Measurements from ENCODE around the gene ZNF862. TPM values are rescaled to one million over a fixed set of nuclear protein-coding genes. Genes with fewer than 3 reads are reported as not detected.

ZNF862 gene
- total and polyA plus RNA-seq, 2 of the 8 experiments (the other 6 are each of a cell fraction or from before 2014, with no cell fraction given), result 1.8 to 3.9 TPM

DNA sequence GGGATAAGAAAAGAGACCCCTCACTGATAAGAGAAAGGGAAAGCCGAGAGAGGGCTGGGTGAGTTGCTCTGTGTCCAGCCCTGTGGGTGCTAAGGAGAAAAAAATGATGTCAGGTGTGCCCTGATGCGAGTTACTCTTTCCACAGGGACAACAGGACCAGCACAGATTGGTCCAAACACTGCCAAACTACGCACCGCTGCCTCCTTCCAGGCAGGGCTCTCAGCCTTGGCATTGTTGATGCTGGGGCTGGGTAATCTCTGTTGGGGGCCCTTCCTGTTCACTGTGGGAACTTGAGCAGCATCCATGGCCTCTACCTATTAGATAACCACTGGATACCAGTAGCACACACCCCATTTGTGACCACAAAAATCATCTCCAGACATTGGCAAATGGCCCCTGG lies 25.3 kb downstream of the ZNF862 start:
- H3K79me2 ChIP-seq (ENCODE audit: control insufficient read depth in 1 of 2, insufficient read depth in 2 of 2, low read length in 2 of 2), result no peaks in the 10 kb centered on the region
- no peak overlapping the region for H4K5ac ChIP-seq (ENCODE audit: insufficient read length, low read depth, low read length)
- no peak overlapping the region for H2BK120ac ChIP-seq (replicated peaks; ENCODE audit: low read depth, low read length)
- FAIRE-seq, result no peak
- no peak overlapping the region for H3K23ac ChIP-seq (ENCODE audit: insufficient read length)
- H2BK5ac ChIP-seq (ENCODE audit: low read depth, low read length), result no peak overlapping the region
- no peak overlapping the region for H3K4me3 ChIP-seq (ENCODE audit: extremely low read depth in 1 of 4, insufficient read depth in 2 of 4, low read depth in 3 of 4, low read length in 4 of 4)
- H3K56ac ChIP-seq (replicated peaks; ENCODE audit: insufficient read length, low read depth, low read length), result no peak overlapping the region
- no peak for TF ChIP-seq SIRT6 (IDR thresholded peaks at IDR 0.05; ENCODE audit: low read length)
- TF ChIP-seq GABPA (IDR thresholded peaks at IDR 0.05; ENCODE audit: borderline replicate concordance, insufficient read depth, low read length), result no peak
- no peak for TF ChIP-seq PHF8 (conservative IDR thresholded peaks at IDR 0.05; ENCODE audit: low read depth, low read length)
- TF ChIP-seq TEAD4 (IDR thresholded peaks at IDR 0.05; ENCODE audit: low read depth, low read length), result no peak
- no peak for TF ChIP-seq HDAC2 (IDR thresholded peaks at IDR 0.05; ENCODE audit: borderline replicate concordance in 1 of 2, low read depth in 2 of 2, low read length in 2 of 2)
- no peak for TF ChIP-seq CTBP2 (IDR thresholded peaks at IDR 0.05; ENCODE audit: borderline replicate concordance, insufficient read depth, insufficient read length, low read length)
- no peak for TF ChIP-seq MAFK (IDR thresholded peaks at IDR 0.05; ENCODE audit: low read depth, low read length)
- TF ChIP-seq BRCA1 (IDR thresholded peaks at IDR 0.05; ENCODE audit: low read depth, low read length), result no peak
- no peak for TF ChIP-seq POLR2AphosphoS5 (IDR thresholded peaks at IDR 0.05; ENCODE audit: low read depth, low read length)
- no peak for TF ChIP-seq SP1 (IDR thresholded peaks at IDR 0.05; ENCODE audit: low read depth, low read length)
- no peak for TF ChIP-seq RNF2 (IDR thresholded peaks at IDR 0.05; ENCODE audit: borderline replicate concordance, low read depth, low read length, missing control alignments, poor library complexity, severe bottlenecking)
- TF ChIP-seq KDM1A (IDR thresholded peaks at IDR 0.05; ENCODE audit: borderline replicate concordance, low read length), result no peak
- no peak overlapping the region for H2AK5ac ChIP-seq (ENCODE audit: low read depth, low read length)
- no peaks in the 10 kb centered on the region for H3K9me3 ChIP-seq (ENCODE audit: insufficient read depth in 2 of 2, low read depth in 1 of 2, low read length in 1 of 2)
- no peak overlapping the region for H2AFZ ChIP-seq (ENCODE audit: low read length)
- no peak overlapping the region for H3K9ac ChIP-seq (replicated peaks in 1 of 4; ENCODE audit: extremely low read depth in 1 of 4, low read depth in 3 of 4, low read length in 3 of 4)
- no peak overlapping the region for H3K4ac ChIP-seq (replicated peaks; ENCODE audit: insufficient read length, low read depth, low read length)
- no peaks in the 10 kb centered on the region for H3K4me1 ChIP-seq (replicated peaks in 1 of 4; ENCODE audit: control insufficient read depth in 3 of 4, insufficient read depth in 4 of 4, low read length in 3 of 4)
- no peak overlapping the region for H3K14ac ChIP-seq (ENCODE audit: insufficient read length)
- no peak for DNase-seq (ENCODE audit: low read depth in 1 of 2, low spot score in 2 of 2)
- H4K20me1 ChIP-seq (replicated peaks in 1 of 2; ENCODE audit: control insufficient read depth in 1 of 2, insufficient read depth in 2 of 2, low read length in 2 of 2), result no peaks in the 10 kb centered on the region
- no peak overlapping the region for H4K91ac ChIP-seq (replicated peaks; ENCODE audit: insufficient read length, low read length)
- no peaks in the 10 kb centered on the region for H3K79me1 ChIP-seq (ENCODE audit: low read depth, low read length)
- H2BK12ac ChIP-seq (ENCODE audit: low read depth, low read length), result no peak overlapping the region
- no peaks in the 10 kb centered on the region; a peak in 2 of 7 replicates for H3K27me3 ChIP-seq (replicated peaks in 1 of 4; ENCODE audit: control insufficient read depth in 3 of 4, extremely low read depth in 1 of 4, insufficient read depth in 3 of 4, low read length in 3 of 4)
- H3K36me3 ChIP-seq (ENCODE audit: control insufficient read depth in 2 of 4, insufficient read depth in 4 of 4, low read length in 3 of 4), result no peaks in the 10 kb centered on the region
- 0 out of 2 replicates have a peak overlapping the region, but pooled peaks have one; percentile 0 for H2BK20ac ChIP-seq (ENCODE audit: low read length)
- H3K27ac ChIP-seq (ENCODE audit: low read depth, low read length), result no peak overlapping the region
- ChIA-PET POLR2A (ENCODE audit: partially characterized antibody) (no interaction called here), CTCF (ENCODE audit: partially characterized antibody) (interaction anchor here (3.6 to 5.0 kb wide), 2 partner anchors 20 to 57 kb away, joined by 19 to 68 read pairs; no protein-coding TSS in a partner anchor)
- H3K4me2 ChIP-seq (ENCODE audit: insufficient read depth in 1 of 2, low read depth in 2 of 2, low read length in 2 of 2), result no peak overlapping the region
- no peak overlapping the region for H3K18ac ChIP-seq (ENCODE audit: extremely low read depth, low read length)
- no peak overlapping the region for H2BK15ac ChIP-seq (ENCODE audit: low read length)
- WGBS, 2 experiments (ENCODE audit: extremely low coverage in 1 of 2, insufficient coverage in 1 of 2, insufficient read length in 1 of 2, insufficient replicate concordance in 2 of 2, low coverage in 1 of 2, low lambda C conversion rate in 2 of 2, missing lambda C conversion rate in 1 of 2), result 87% methylated on average over 4 of the region's 4 CpGs; no CpG with 5 or more reads in 1 of the 2 experiments
- no peaks in the 10 kb centered on the region for H3K23me2 ChIP-seq (ENCODE audit: low read depth, low read length)
- no peak overlapping the region for H4K8ac ChIP-seq (ENCODE audit: extremely low read depth, insufficient read depth, low read length)
